Measurements from ENCODE around the gene PGAP2. TPM values are rescaled to one million over a fixed set of nuclear protein-coding genes. Genes with fewer than 3 reads are reported as not detected.
A peak's percentile ranks its signal among the peaks of the same experiment; 100 is the strongest.

The PGAP2 gene
- total RNA-seq, 1 experiment from 2014 or later = 53.6 TPM

DNA sequence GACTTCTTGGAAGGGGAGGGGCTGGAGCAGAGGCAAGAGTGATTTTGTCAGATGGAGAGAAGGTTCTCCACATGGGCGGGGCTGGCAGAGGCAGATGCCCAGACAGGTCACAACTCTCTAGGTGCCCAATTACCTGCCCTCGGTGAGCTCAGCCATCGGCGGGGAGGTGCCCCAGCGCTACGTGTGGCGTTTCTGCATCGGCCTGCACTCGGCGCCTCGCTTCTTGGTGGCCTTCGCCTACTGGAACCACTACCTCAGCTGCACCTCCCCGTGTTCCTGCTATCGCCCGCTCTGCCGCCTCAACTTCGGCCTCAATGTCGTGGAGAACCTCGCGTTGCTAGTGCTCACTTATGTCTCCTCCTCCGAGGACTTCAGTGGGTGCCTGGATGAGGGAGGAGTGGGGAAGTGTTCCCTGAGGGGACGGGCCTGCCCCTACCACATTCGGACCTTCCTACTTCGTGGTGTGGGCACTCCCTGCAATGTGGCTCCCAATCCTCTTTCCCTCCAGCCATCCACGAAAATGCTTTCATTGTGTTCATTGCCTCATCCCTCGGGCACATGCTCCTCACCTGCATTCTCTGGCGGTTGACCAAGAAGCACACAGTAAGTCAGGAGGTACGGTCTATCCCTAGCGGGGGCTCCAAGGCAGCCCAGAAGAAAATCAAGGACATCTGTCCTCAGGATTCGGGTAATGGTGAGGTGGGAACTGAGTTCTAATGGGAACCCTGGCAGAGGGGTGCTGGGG lies 15.6 kb downstream of the PGAP2 start:
- Histone ChIP-seq H3K36me3 (ENCODE audit: control insufficient read depth, insufficient read depth, low read length) (no peaks in the 10 kb centered on the region; the same call in none of the 2 replicates), H3K9me3 (no peaks in the 10 kb centered on the region), H3K4me1 (no peaks in the 10 kb centered on the region), H3K4me3 (ENCODE audit: low read depth, low read length) (no peak overlapping the region), H3K27me3 (replicated peaks; ENCODE audit: control insufficient read depth, insufficient read depth, low read length) (no peaks in the 10 kb centered on the region)
- Mint-ChIP-seq H3K36me3 (ENCODE audit: insufficient read depth, unreplicated experiment) (peaks cover 41% of the 10 kb centered on the region), H3K4me1 (ENCODE audit: low read depth, unreplicated experiment) (no peaks in the 10 kb centered on the region), H3K4me3 (ENCODE audit: unreplicated experiment) (no peak overlapping the region), H3K27ac (ENCODE audit: unreplicated experiment) (peak overlapping the region; percentile 32), H3K27me3 (ENCODE audit: insufficient read depth, unreplicated experiment) (no peaks in the 10 kb centered on the region), H3K9me3 (ENCODE audit: unreplicated experiment) (no peaks in the 10 kb centered on the region)
- ChIA-PET POLR2A (no interaction called here), CTCF (interaction anchor here (1.3 kb wide), 1 partner anchor 25 kb away, joined by 7 read pairs; no protein-coding TSS in a partner anchor)
- TF ChIP-seq, protein P1, sequence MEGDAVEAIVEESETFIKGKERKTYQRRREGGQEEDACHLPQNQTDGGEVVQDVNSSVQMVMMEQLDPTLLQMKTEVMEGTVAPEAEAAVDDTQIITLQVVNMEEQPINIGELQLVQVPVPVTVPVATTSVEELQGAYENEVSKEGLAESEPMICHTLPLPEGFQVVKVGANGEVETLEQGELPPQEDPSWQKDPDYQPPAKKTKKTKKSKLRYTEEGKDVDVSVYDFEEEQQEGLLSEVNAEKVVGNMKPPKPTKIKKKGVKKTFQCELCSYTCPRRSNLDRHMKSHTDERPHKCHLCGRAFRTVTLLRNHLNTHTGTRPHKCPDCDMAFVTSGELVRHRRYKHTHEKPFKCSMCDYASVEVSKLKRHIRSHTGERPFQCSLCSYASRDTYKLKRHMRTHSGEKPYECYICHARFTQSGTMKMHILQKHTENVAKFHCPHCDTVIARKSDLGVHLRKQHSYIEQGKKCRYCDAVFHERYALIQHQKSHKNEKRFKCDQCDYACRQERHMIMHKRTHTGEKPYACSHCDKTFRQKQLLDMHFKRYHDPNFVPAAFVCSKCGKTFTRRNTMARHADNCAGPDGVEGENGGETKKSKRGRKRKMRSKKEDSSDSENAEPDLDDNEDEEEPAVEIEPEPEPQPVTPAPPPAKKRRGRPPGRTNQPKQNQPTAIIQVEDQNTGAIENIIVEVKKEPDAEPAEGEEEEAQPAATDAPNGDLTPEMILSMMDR (IDR thresholded peaks at IDR 0.05; ENCODE audit: insufficient read depth in 1 of 2, low read depth in 1 of 2, low read length in 1 of 2, severe bottlenecking in 1 of 2, unreplicated experiment in 1 of 2) = no peak
- no TSS peak for BruUV-seq (replicated peaks)
- intact Hi-C loops (cut with micrococcal nuclease; ENCODE audit: unreplicated experiment) = no loop called here
- no peak for DNase-seq

DNA sequence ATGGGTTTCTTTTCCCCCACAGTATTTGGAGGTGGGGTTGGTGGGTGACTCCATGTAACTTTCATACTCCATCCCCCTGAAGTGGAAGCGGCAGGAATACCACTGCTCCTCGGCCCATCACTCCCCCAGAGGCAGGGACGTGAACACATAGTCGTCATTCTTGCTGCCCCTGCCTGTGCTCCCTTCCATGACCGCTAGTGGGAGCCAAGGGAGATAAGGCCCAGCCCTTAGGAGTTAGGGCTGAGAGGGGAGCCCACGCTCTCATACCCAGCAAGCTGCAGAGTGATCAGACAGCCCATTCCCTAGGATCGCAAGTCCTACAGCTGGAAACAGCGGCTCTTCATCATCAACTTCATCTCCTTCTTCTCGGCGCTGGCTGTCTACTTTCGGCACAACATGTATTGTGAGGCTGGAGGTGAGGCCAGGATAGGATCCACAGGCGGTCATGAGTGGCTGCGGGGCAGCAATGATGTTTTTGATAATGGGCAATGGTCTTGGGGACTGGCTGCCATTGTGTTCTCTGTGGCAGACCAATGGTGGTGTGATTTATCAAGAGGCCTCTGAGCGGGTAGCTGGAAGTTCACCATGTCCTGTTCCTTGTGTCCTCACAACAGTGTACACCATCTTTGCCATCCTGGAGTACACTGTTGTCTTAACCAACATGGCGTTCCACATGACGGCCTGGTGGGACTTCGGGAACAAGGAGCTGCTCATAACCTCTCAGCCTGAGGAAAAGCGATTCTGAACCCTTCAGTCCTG lies 16.5 kb downstream of the PGAP2 start:
- intact Hi-C loops (cut with micrococcal nuclease; ENCODE audit: unreplicated experiment) = no loop called here
- ChIA-PET CTCF (interaction anchor here (1.3 kb wide), 1 partner anchor 24 kb away, joined by 7 read pairs; no protein-coding TSS in a partner anchor), POLR2A (no interaction called here)
- Histone ChIP-seq H3K4me1 (no peaks in the 10 kb centered on the region), H3K9me3 (no peaks in the 10 kb centered on the region), H3K4me3 (ENCODE audit: low read depth, low read length) (no peak overlapping the region), H3K36me3 (ENCODE audit: control insufficient read depth, insufficient read depth, low read length) (no peaks in the 10 kb centered on the region; the same call in none of the 2 replicates), H3K27me3 (replicated peaks; ENCODE audit: control insufficient read depth, insufficient read depth, low read length) (no peaks in the 10 kb centered on the region)
- no peaks in the 10 kb centered on the region for H3K9me3 Mint-ChIP-seq (ENCODE audit: unreplicated experiment)
- peak; percentile 74 to 75 for DNase-seq
- H3K27me3 Mint-ChIP-seq (ENCODE audit: insufficient read depth, unreplicated experiment) = no peaks in the 10 kb centered on the region
- no peaks in the 10 kb centered on the region for H3K4me1 Mint-ChIP-seq (ENCODE audit: low read depth, unreplicated experiment)
- H3K36me3 Mint-ChIP-seq (ENCODE audit: insufficient read depth, unreplicated experiment) = peaks cover 50% of the 10 kb centered on the region
- TF ChIP-seq, protein P1 (IDR thresholded peaks at IDR 0.05; ENCODE audit: insufficient read depth in 1 of 2, low read depth in 1 of 2, low read length in 1 of 2, severe bottlenecking in 1 of 2, unreplicated experiment in 1 of 2) = peak; percentile 54 to 82
- peak overlapping the region; percentile 32 for H3K27ac Mint-ChIP-seq (ENCODE audit: unreplicated experiment)
- H3K4me3 Mint-ChIP-seq (ENCODE audit: unreplicated experiment) = no peak overlapping the region
- no TSS peak for BruUV-seq (replicated peaks)

DNA sequence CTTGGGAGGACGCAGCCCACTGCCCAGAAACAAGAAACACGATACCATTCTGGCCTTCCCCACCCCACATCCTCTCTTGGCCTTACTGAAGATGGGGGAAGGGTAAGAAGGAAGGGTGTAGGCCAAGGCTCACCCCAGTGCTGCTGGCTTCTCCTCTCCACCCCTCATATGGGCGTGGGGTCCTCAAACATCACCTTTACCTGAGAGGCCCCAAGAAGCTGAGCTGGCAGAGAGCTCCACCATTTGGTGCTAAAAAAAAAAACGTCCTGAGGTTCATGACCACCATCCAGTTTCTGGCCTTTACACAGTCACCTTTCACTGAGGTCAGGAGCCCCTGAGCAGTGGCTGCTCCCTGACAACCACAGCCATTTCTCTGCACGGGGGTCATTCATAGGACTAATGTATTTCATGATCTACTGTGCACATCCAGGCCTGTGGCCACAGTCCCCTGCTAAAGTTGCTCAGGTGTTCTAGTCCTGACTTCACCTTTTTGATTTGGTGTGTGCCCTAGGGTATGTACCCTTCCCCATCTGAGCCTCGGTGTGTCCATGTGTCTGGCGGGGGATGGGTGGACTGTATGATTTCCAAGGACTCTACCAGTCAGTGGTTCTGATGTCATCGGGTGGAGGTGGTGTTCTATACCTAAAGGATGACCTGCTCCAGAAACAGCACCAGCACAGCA lies 17.3 kb downstream of the PGAP2 start:
- Histone ChIP-seq H3K9me3 (no peaks in the 10 kb centered on the region), H3K4me1 (no peaks in the 10 kb centered on the region), H3K36me3 (ENCODE audit: control insufficient read depth, insufficient read depth, low read length) (no peaks in the 10 kb centered on the region; the same call in none of the 2 replicates), H3K27me3 (replicated peaks; ENCODE audit: control insufficient read depth, insufficient read depth, low read length) (no peaks in the 10 kb centered on the region), H3K4me3 (ENCODE audit: low read depth, low read length) (no peak overlapping the region)
- no peak for DNase-seq
- Mint-ChIP-seq H3K4me1 (ENCODE audit: low read depth, unreplicated experiment) (no peaks in the 10 kb centered on the region), H3K36me3 (ENCODE audit: insufficient read depth, unreplicated experiment) (peaks cover 51% of the 10 kb centered on the region), H3K9me3 (ENCODE audit: unreplicated experiment) (no peaks in the 10 kb centered on the region), H3K27ac (ENCODE audit: unreplicated experiment) (no peak overlapping the region), H3K27me3 (ENCODE audit: insufficient read depth, unreplicated experiment) (no peaks in the 10 kb centered on the region), H3K4me3 (ENCODE audit: unreplicated experiment) (no peak overlapping the region)
- TF ChIP-seq, protein P1 (IDR thresholded peaks at IDR 0.05; ENCODE audit: insufficient read depth in 1 of 2, low read depth in 1 of 2, low read length in 1 of 2, severe bottlenecking in 1 of 2, unreplicated experiment in 1 of 2) = no peak
- CTCF ChIA-PET = interaction anchor here (1.3 to 2.0 kb wide), 2 partner anchors 16 to 24 kb away, joined by 7 to 13 read pairs; partner anchors contain the start of gene RHOG
- BruUV-seq (replicated peaks) = TSS peak; percentile 48
- intact Hi-C loops (cut with micrococcal nuclease; ENCODE audit: unreplicated experiment) = no loop called here
- POLR2A ChIA-PET = no interaction called here
